Left cardiac atrium (tissue), 4 donors: Measurements from ENCODE around the gene C4A. TPM values are rescaled to one million over a fixed set of nuclear protein-coding genes. Genes with fewer than 3 reads are reported as not detected.
A peak's percentile ranks its signal among the peaks of the same experiment; 100 is the strongest.
"Not testable (repeated sequence)": the region's sequence is repeated elsewhere in the genome, so short reads cannot be mapped to it uniquely, and the experiment has no call there.

Experiments
- ATAC-seq, 2 donors: fragments of 200-7000 bp; cut with Tn5 transposase; one replicate each; pipeline ENCODE4 v1.9.1; 2020; ENCODE audit warnings: mild to moderate bottlenecking in 2 of 2, moderate library complexity in 2 of 2
- DNase-seq: peaks from one replicate; pipeline ENCODE4 v3.0.0-alpha.2; 2020
- intact Hi-C, 2 donors: fragments of 100-400 bp; cut with DNase I; formaldehyde crosslinking; loops; one replicate each; pipeline versions ENCODE4 v1.14.1 to v1.15.1; 2022 to 2023
- microRNA-seq, 2 donors: library from miRNA; unstranded; fragments of <30 nt; microRNA quantifications; one replicate each; pipeline ENCODE4 v1.2.0, GENCODE V29; 2020
- total RNA-seq, 2 donors: library from RNA; stranded (reverse); fragmentation: NEBNext Ultra II Directional; extraction: Animal tissue kit (Norgen Biotek cat#: 25700); gene quantifications; one replicate each; pipeline ENCODE4 v1.2.1, GENCODE V29; 2021
- donor health status: DM: no; HTN: yes; CAD: no.
- donor health status: DM: no; HTN: yes; CAD: no; lungs with severe emphysema.
- donor health status: DM: yes; HTN: yes; CAD: no.
- donor health status: Dilated cardiomyopathy.

Gene C4A
- total RNA-seq, 2 donors from 2014 or later = 199 to 206 TPM

- DNase-seq, ATAC-seq, intact Hi-C loops: not testable (repeated sequence)
Observed at GRCh38 chr6:32040299-32041049, 58.6 kb downstream of the C4A start.

GRCh38 chr6:32041050-32041321 is 59.1 kb downstream of the C4A start:
- ATAC-seq, DNase-seq, intact Hi-C loops: not testable (repeated sequence)

GRCh38 chr6:32041385-32041784 is 59.5 kb downstream of the C4A start:
- intact Hi-C loops, DNase-seq, ATAC-seq: not testable (repeated sequence)

GRCh38 chr6:32042276-32042675 is 60.4 kb downstream of the C4A start:
- DNase-seq, intact Hi-C loops, ATAC-seq: not testable (repeated sequence)

- intact Hi-C loops, DNase-seq, ATAC-seq: not testable (repeated sequence)
Observed at GRCh38 chr6:32043589-32044380, 61.9 kb downstream of the C4A start.

- DNase-seq, ATAC-seq, intact Hi-C loops: not testable (repeated sequence)
Observed at GRCh38 chr6:32044916-32045315, 63.1 kb downstream of the C4A start.

GRCh38 chr6:32045811-32046449 is 64.1 kb downstream of the C4A start:
- intact Hi-C loops = no loop called here
- ATAC-seq (peak; percentile 16 to 21), DNase-seq (no peak)

- intact Hi-C loops = no loop called here
- DNase-seq = peak; percentile 68
- peak; percentile 29 to 38 for ATAC-seq
Observed at GRCh38 chr6:32046450-32047083, 64.7 kb downstream of the C4A start.

GRCh38 chr6:32047084-32047478 is 65.2 kb downstream of the C4A start:
- peak; percentile 82 for DNase-seq
- intact Hi-C loops = no loop called here
- peak; percentile 34 to 70 for ATAC-seq

GRCh38 chr6:32047539-32047854 is 65.6 kb downstream of the C4A start:
- DNase-seq = no peak
- ATAC-seq = no peak
- intact Hi-C loops = no loop called here

- peak; percentile 78 for DNase-seq
- intact Hi-C loops = no loop called here
- ATAC-seq = peak; percentile 60 to 67
Observed at GRCh38 chr6:32047855-32048766, 66.3 kb downstream of the C4A start.

- ATAC-seq, intact Hi-C loops, DNase-seq: not testable (repeated sequence)
Observed at GRCh38 chr6:32049149-32049548, 67.3 kb downstream of the C4A start.

- intact Hi-C loops, ATAC-seq, DNase-seq: not testable (repeated sequence)
Observed at GRCh38 chr6:32049736-32050135, 67.9 kb downstream of the C4A start.

- ATAC-seq (no peak), DNase-seq (no peak)
- intact Hi-C loops = no loop called here
Observed at GRCh38 chr6:32050562-32050961, 68.7 kb downstream of the C4A start.

Small RNAs within 50 kb of the gene (microRNA-seq; reads per million reads assigned to microRNA genes)
- gene MIR1236 = 0 reads per million in 2 donors

Other genes with a start within 250 kb of the C4A start
- 100 to 1,000 TPM; 151 to 196 TPM for gene CLIC1, start 245.5 kb upstream of the C4A start, total RNA-seq
- gene MSH5, start 242.1 kb upstream of the C4A start, total RNA-seq = 1 to 10 TPM; 2.6 to 3.0 TPM
- under 1 TPM; 0.71 to 0.73 TPM for gene SAPCD1, start 219.4 kb upstream of the C4A start, total RNA-seq
- gene VWA7, start 204.7 kb upstream of the C4A start, total RNA-seq = 1 to 10 TPM; 4.8 to 6.2 TPM
- gene VARS1, start 186.3 kb upstream of the C4A start, total RNA-seq = 10 to 100 TPM; 24.8 to 39.3 TPM
- 10 to 100 TPM; 24.3 to 29.4 TPM for gene LSM2, start 175.1 kb upstream of the C4A start, total RNA-seq
- gene HSPA1L, start 166.8 kb upstream of the C4A start, total RNA-seq = 1 to 10 TPM; 1.1 to 2.6 TPM
- gene HSPA1A, start 166.5 kb upstream of the C4A start, total RNA-seq = 100 to 1,000 TPM; 197 to 288 TPM
- gene HSPA1B, start 154.3 kb upstream of the C4A start, total RNA-seq = 100 to 1,000 TPM; 142 to 192 TPM
- gene NEU1, start 119.2 kb upstream of the C4A start, total RNA-seq = 10 to 100 TPM; 26.8 to 31.8 TPM
- gene SLC44A4, start 103.1 kb upstream of the C4A start, total RNA-seq = not detected
- gene EHMT2, start 84.4 kb upstream of the C4A start, total RNA-seq = 10 to 100 TPM; 12.9 to 20.2 TPM
- 1 to 10 TPM; 2.5 to 4.6 TPM for gene ZBTB12, start 80.0 kb upstream of the C4A start, total RNA-seq
- gene C2, start 54.3 kb upstream of the C4A start, total RNA-seq = 10 to 100 TPM; 12.3 to 30.0 TPM
- gene CFB, start 36.0 kb upstream of the C4A start, total RNA-seq = 100 to 1,000 TPM in 1 of 2 donors, 10 to 100 TPM in 1; 50.3 to 113 TPM
- 10 to 100 TPM; 39.8 to 53.7 TPM for gene NELFE, start 23.1 kb upstream of the C4A start, total RNA-seq
- gene SKIC2, start 22.9 kb upstream of the C4A start, total RNA-seq = 10 to 100 TPM; 36.8 to 45.1 TPM
- 10 to 100 TPM; 12.8 to 20.9 TPM for gene DXO, start 9.9 kb upstream of the C4A start, total RNA-seq
- gene C4B, start 32.7 kb downstream of the C4A start, total RNA-seq = 100 to 1,000 TPM; 177 to 235 TPM
- 10 to 100 TPM in 1 of 2 donors, 1 to 10 TPM in 1; 2.0 to 10.3 TPM for gene CYP21A2, start 56.4 kb downstream of the C4A start, total RNA-seq
- 100 to 1,000 TPM; 143 to 158 TPM for gene TNXB, start 127.3 kb downstream of the C4A start, total RNA-seq
- 10 to 100 TPM; 35.4 to 36.2 TPM for gene ATF6B, start 146.2 kb downstream of the C4A start, total RNA-seq
- 1 to 10 TPM; 2.6 TPM for gene FKBPL, start 148.2 kb downstream of the C4A start, total RNA-seq
- under 1 TPM; 0.77 to 0.97 TPM for gene PRRT1, start 169.9 kb downstream of the C4A start, total RNA-seq
- 10 to 100 TPM; 20.2 to 29.6 TPM for gene PPT2, start 172.1 kb downstream of the C4A start, total RNA-seq
- 1 to 10 TPM; 7.1 to 8.7 TPM for gene EGFL8, start 182.5 kb downstream of the C4A start, total RNA-seq
- 10 to 100 TPM; 54.8 to 58.1 TPM for gene AGPAT1, start 194.0 kb downstream of the C4A start, total RNA-seq
- 10 to 100 TPM; 73.0 to 77.9 TPM for gene RNF5, start 196.3 kb downstream of the C4A start, total RNA-seq
- gene AGER, start 202.2 kb downstream of the C4A start, total RNA-seq = 1 to 10 TPM; 2.4 to 2.8 TPM
- gene PBX2, start 208.1 kb downstream of the C4A start, total RNA-seq = 10 to 100 TPM; 43.7 to 47.7 TPM
- gene GPSM3, start 210.6 kb downstream of the C4A start, total RNA-seq = 10 to 100 TPM in 1 of 2 donors, 1 to 10 TPM in 1; 8.5 to 15.8 TPM
- 10 to 100 TPM; 22.4 to 27.9 TPM for gene NOTCH4, start 242.0 kb downstream of the C4A start, total RNA-seq